ENCODE data around the gene KSR1.

DNA sequence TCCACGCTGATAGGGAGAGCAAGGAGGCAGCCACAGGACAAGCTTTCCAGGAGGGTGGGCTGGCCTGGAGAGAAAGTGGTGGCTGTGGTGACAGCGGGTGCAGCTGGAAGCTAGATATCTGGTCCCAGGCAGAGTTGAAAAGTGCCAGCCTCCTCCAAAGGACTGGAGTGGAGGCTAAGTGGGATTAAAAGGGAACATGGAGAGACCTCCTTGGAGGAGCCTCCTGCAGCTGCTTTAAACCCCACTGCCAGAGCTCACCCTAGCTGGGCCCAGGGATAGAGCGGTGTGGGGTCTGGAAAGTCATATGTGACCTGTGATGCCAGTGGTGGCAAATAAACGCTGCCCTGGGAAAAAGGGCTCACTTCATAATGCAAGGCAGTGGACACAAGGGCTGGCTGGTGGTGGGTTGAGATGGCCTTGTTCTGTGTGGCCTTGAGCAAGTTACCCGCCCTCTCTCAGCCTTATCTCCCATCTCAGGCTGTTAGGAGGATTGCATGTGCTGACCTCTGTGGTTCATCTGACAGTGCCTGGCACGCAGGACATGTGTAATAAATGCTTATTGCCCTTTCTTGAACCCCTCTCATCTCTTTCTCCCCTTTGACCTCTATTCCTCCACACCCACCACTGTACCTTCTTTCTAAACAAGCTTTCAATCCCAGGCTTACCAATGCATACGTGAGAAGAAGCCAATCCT lies 113.8 kb downstream of the KSR1 start:
- TF ChIP-seq SP1 (IDR thresholded peaks at IDR 0.05), result no peak
- no peak for TF ChIP-seq BHLHE40 (IDR thresholded peaks at IDR 0.05; ENCODE audit: borderline replicate concordance)
- TF ChIP-seq CTBP1 (IDR thresholded peaks at IDR 0.05; ENCODE audit: borderline replicate concordance), result no peak
- no peak for TF ChIP-seq NFRKB (IDR thresholded peaks at IDR 0.05)
- TF ChIP-seq FOXM1 (IDR thresholded peaks at IDR 0.05; ENCODE audit: borderline replicate concordance), result no peak
- TF ChIP-seq TARDBP (IDR thresholded peaks at IDR 0.05), result no peak
- no peak for TF ChIP-seq LEF1 (IDR thresholded peaks at IDR 0.05; ENCODE audit: borderline replicate concordance)
- TF ChIP-seq ZNF384 (IDR thresholded peaks at IDR 0.05), result no peak
- TF ChIP-seq, protein P1, sequence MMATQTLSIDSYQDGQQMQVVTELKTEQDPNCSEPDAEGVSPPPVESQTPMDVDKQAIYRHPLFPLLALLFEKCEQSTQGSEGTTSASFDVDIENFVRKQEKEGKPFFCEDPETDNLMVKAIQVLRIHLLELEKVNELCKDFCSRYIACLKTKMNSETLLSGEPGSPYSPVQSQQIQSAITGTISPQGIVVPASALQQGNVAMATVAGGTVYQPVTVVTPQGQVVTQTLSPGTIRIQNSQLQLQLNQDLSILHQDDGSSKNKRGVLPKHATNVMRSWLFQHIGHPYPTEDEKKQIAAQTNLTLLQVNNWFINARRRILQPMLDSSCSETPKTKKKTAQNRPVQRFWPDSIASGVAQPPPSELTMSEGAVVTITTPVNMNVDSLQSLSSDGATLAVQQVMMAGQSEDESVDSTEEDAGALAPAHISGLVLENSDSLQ (IDR thresholded peaks at IDR 0.05), result no peak
- TF ChIP-seq ELF4 (IDR thresholded peaks at IDR 0.05), result no peak
- no peak for TF ChIP-seq SUZ12 (IDR thresholded peaks at IDR 0.05)
- TF ChIP-seq FOXA1 (IDR thresholded peaks at IDR 0.05), result no peak
- no peak for TF ChIP-seq HDGF (IDR thresholded peaks at IDR 0.05; ENCODE audit: borderline replicate concordance)
